Measurements from ENCODE around the gene COX7A1. TPM values are rescaled to one million over a fixed set of nuclear protein-coding genes. Genes with fewer than 3 reads are reported as not detected.
"Not testable (repeated sequence)": the region's sequence is repeated elsewhere in the genome, so short reads cannot be mapped to it uniquely, and the experiment has no call there.

The COX7A1 gene
- total RNA-seq, 2 experiments from 2014 or later: not detected

- Mint-ChIP-seq H3K27ac (peak within 1 kb of the TSS; percentile 95), H3K9me3 (no peaks in the 10 kb centered on the region), H3K36me3 (ENCODE audit: low read depth) (peaks cover 27% of the 10 kb centered on the region), H3K27me3 (no peaks in the 10 kb centered on the region), H3K4me3 (peak within 1 kb of the TSS; percentile 88), H3K4me1 (peaks cover 35% of the 10 kb centered on the region)
- ChIA-PET CTCF (interaction anchor here (0.9 to 2.9 kb wide), 4 partner anchors 10 to 34 kb away, joined by 3 to 12 read pairs (median 7); no protein-coding TSS in a partner anchor), POLR2A (interaction anchor here (0.6 to 1.1 kb wide), 2 partner anchors 11 to 72 kb away, joined by 3 to 4 read pairs; no protein-coding TSS in a partner anchor)
- DNase-seq: peak; percentile 91
Observed at GRCh38 chr19:36139473-36140303, 12.6 kb downstream of the COX7A1 start, which contains the start of gene CAPNS1. Gene CAPNS1 (plus strand): TSS chr19:36140066. CDS start chr19:36141012, 946 bp downstream.

- Mint-ChIP-seq H3K36me3 (ENCODE audit: low read depth) (peaks cover 25% of the 10 kb centered on the region), H3K9me3 (no peaks in the 10 kb centered on the region), H3K27me3 (no peaks in the 10 kb centered on the region), H3K4me1 (peaks cover 37% of the 10 kb centered on the region), H3K4me3 (peak overlapping the region; percentile 88), H3K27ac (peak overlapping the region; percentile 95)
- DNase-seq: no peak
- ChIA-PET CTCF (interaction anchor here (1.2 to 2.9 kb wide), 3 partner anchors 9 to 35 kb away, joined by 3 to 12 read pairs (median 11); no protein-coding TSS in a partner anchor), POLR2A (no interaction called here)
Observed at GRCh38 chr19:36139120-36139472, 13.2 kb downstream of the COX7A1 start.

DNA sequence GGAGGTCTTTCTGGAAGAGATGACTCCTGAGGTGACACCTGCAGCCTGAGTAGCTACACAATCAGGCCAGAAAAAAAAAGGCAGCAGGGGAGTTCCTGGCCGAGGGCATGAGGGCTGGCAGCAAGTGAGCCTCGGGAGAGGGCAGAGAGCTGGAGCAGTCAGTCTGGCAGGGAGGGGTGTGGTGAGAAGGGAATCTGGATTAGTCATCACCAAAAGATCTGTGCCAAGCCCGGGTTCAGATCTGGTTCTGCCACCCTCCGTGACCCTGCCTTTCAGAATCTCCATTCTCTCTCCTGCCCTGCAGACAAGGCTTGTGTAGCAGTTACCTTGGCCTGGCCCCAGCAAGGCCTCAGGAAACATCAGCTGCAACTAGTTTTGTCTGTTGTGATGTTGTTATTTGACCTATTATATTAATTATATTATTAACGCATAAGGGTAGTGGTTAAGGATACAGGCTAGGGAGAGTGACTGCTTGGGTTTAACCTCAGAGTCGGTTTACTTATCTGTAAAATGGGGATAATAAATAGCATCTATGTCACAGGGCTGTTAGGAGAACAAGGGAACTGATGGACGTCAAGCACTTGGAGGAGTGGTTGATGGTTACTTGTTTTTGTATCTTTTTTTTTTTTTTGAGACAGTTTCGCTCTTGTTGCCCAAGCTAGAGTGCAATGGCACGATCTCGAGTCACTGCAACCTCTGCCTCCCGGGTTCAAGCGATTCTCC, 15.1 kb downstream of the COX7A1 start:
- ChIA-PET POLR2A (no interaction called here), CTCF (interaction anchor here (3.5 kb wide), 1 partner anchor 10 kb away, joined by 29 read pairs; no protein-coding TSS in a partner anchor)
- no peak overlapping the region for H3K4me3 Mint-ChIP-seq
- peak overlapping the region; percentile 60 for H3K27ac Mint-ChIP-seq
- H3K4me1 Mint-ChIP-seq: peaks cover 46% of the 10 kb centered on the region
- no peaks in the 10 kb centered on the region for H3K9me3 Mint-ChIP-seq
- H3K27me3 Mint-ChIP-seq: no peaks in the 10 kb centered on the region
- H3K36me3 Mint-ChIP-seq (ENCODE audit: low read depth): peaks cover 15% of the 10 kb centered on the region
- DNase-seq: no peak

GRCh38 chr19:36134867-36135266, 17.4 kb downstream of the COX7A1 start:
- H3K27me3 Mint-ChIP-seq; H3K4me3 Mint-ChIP-seq; POLR2A ChIA-PET; H3K36me3 Mint-ChIP-seq (ENCODE audit: low read depth); H3K27ac Mint-ChIP-seq; DNase-seq; H3K9me3 Mint-ChIP-seq: not testable (repeated sequence)
- H3K4me1 Mint-ChIP-seq: peaks cover 44% of the 10 kb centered on the region
- CTCF ChIA-PET: interaction anchor here (3.5 kb wide), 1 partner anchor 8 kb away, joined by 29 read pairs; no protein-coding TSS in a partner anchor

- DNase-seq; H3K4me3 Mint-ChIP-seq; H3K27me3 Mint-ChIP-seq; H3K36me3 Mint-ChIP-seq (ENCODE audit: low read depth); POLR2A ChIA-PET; H3K9me3 Mint-ChIP-seq; H3K27ac Mint-ChIP-seq: not testable (repeated sequence)
- CTCF ChIA-PET: interaction anchor here (0.6 to 2.6 kb wide), 3 partner anchors 8 to 41 kb away, joined by 3 to 12 read pairs (median 3); partner anchors contain the start of gene CAPNS1
- peaks cover 45% of the 10 kb centered on the region for H3K4me1 Mint-ChIP-seq
Observed at GRCh38 chr19:36131221-36131620, 21.0 kb downstream of the COX7A1 start.

DNA sequence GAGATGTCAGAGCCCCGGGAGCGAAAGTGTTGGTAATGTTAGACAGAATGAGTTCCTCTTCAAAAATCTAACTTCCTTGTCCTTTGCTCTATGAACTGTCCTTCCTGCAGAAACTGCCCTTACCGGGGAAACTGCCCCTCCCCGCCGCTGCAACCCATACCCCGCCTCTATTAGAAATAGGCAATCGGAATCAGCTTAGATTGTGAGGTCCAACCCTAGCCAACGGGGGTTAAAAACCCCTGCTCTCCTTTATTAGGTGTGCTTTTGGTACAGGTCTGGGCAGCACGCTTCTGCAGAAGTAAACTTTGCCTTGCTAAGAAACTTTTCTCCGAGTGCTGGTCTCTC, 23.9 kb downstream of the COX7A1 start:
- Mint-ChIP-seq H3K9me3 (no peaks in the 10 kb centered on the region), H3K4me1 (peaks cover 32% of the 10 kb centered on the region), H3K4me3 (peak overlapping the region; percentile 79), H3K36me3 (ENCODE audit: low read depth) (peaks cover 17% of the 10 kb centered on the region), H3K27ac (peak overlapping the region; percentile 92), H3K27me3 (no peaks in the 10 kb centered on the region)
- ChIA-PET POLR2A (interaction anchor here (1.0 to 1.4 kb wide), 2 partner anchors 12 to 14 kb away, joined by 3 to 4 read pairs; partner anchors contain the start of genes CAPNS1 and POLR2I), CTCF (interaction anchor here (0.6 to 5.3 kb wide), 23 partner anchors 8 to 1247 kb away, joined by 3 to 47 read pairs (median 5); partner anchors contain the start of genes CAPNS1, POLR2I, TBCB and ZNF146)
- DNase-seq: no peak

DNA sequence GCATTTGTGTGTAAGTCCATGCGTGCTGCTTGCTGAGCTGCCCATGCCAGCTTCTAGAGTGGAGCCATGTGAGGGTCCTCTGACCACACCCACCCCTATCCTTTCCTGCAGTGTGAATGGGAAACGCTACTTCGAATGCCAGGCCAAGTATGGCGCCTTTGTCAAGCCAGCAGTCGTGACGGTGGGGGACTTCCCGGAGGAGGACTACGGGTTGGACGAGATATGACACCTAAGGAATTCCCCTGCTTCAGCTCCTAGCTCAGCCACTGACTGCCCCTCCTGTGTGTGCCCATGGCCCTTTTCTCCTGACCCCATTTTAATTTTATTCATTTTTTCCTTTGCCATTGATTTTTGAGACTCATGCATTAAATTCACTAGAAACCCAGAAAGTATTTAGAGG, 26.7 kb downstream of the COX7A1 start:
- no peaks in the 10 kb centered on the region for H3K9me3 Mint-ChIP-seq
- H3K36me3 Mint-ChIP-seq (ENCODE audit: low read depth): peaks cover 22% of the 10 kb centered on the region
- H3K4me1 Mint-ChIP-seq: peaks cover 15% of the 10 kb centered on the region
- DNase-seq: no peak
- POLR2A ChIA-PET: no interaction called here
- no peaks in the 10 kb centered on the region for H3K27me3 Mint-ChIP-seq
- H3K27ac Mint-ChIP-seq: peak overlapping the region; percentile 43
- H3K4me3 Mint-ChIP-seq: no peak overlapping the region
- CTCF ChIA-PET: interaction anchor here (1.0 to 5.3 kb wide), 4 partner anchors 9 to 43 kb away, joined by 3 to 47 read pairs (median 10); partner anchors contain the start of genes POLR2I and TBCB

GRCh38 chr19:36121486-36122124, 30.6 kb downstream of the COX7A1 start:
- Mint-ChIP-seq H3K27me3 (no peaks in the 10 kb centered on the region), H3K4me1 (peaks cover 17% of the 10 kb centered on the region), H3K36me3 (ENCODE audit: low read depth) (peaks cover 45% of the 10 kb centered on the region), H3K4me3 (no peak overlapping the region), H3K27ac (no peak overlapping the region), H3K9me3 (no peaks in the 10 kb centered on the region)
- ChIA-PET POLR2A (no interaction called here), CTCF (no interaction called here)
- no peak for DNase-seq

DNA sequence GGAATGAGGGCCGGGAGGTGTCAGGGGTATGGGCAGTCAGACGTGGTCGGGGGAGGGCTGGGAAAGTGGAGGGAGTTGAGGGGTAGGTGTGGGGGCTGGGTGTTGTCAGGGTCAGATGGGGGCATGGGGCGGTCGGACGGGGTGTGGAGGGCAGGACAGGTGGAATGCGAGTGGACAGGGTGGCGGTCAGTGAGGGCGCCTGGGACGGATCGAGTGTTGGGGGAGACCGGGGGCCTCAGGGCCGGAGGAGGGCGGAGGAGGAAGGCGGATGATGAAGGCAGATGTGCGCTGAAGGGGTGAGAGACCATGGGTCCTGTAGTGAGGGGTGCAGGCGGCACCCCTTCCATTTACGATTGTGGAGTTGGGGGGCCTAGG, 31.3 kb downstream of the COX7A1 start:
- ChIA-PET POLR2A (no interaction called here), CTCF (no interaction called here)
- H3K9me3 Mint-ChIP-seq: no peaks in the 10 kb centered on the region
- peaks cover 24% of the 10 kb centered on the region for H3K4me1 Mint-ChIP-seq
- no peak overlapping the region for H3K4me3 Mint-ChIP-seq
- H3K27me3 Mint-ChIP-seq: no peaks in the 10 kb centered on the region
- H3K27ac Mint-ChIP-seq: no peak overlapping the region
- DNase-seq: no peak
- peaks cover 48% of the 10 kb centered on the region for H3K36me3 Mint-ChIP-seq (ENCODE audit: low read depth)

DNA sequence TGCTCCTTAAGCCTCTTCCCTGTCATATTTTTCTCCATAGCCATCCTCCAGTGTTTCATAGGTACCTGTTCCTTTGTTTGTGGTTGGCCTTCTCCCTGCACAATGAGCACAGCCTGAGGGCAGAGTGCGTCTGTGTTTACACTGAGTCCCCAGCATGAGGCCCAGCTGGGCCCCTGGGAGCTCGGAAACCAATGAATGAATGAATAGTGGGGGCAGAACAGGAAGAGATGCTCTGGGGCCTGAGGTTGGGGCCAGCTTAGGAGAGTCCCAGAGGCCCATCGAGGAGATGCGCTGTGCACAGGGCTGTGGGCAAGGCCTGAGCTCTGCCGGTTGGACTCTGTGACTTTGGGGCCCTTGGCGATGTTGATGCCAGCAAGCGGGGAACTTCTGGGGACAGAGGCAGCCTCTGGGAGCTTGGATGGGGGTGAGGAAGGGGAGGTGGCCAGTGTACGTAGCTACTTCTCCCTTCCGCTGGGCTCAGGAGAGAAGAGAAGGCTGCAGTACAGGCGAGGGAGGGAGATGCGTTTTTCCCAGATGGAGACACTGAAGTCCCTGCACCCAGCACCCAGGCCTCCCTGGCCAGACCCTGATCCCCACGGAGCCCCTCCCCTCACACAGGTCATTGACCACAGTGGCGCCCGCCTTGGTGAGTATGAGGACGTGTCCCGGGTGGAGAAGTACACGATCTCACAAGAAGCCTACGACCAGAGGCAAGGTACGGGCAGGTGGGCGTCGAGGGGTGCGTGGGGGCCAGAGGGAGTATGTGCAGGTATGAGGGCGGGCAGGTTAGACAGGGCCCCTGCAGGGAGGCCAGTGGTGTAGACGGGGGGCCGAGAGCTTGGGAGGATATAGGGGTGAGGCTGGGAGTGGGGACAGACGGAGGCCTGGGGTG, 31.9 kb downstream of the COX7A1 start:
- Mint-ChIP-seq H3K4me1 (peaks cover 25% of the 10 kb centered on the region), H3K9me3 (no peaks in the 10 kb centered on the region), H3K36me3 (ENCODE audit: low read depth) (peaks cover 42% of the 10 kb centered on the region), H3K27ac (peak overlapping the region; percentile 78), H3K4me3 (no peak overlapping the region), H3K27me3 (no peaks in the 10 kb centered on the region)
- ChIA-PET POLR2A (no interaction called here), CTCF (interaction anchor here (7.3 kb wide), 1 partner anchor 6 kb away, joined by 47 read pairs; no protein-coding TSS in a partner anchor)
- no peak for DNase-seq

DNA sequence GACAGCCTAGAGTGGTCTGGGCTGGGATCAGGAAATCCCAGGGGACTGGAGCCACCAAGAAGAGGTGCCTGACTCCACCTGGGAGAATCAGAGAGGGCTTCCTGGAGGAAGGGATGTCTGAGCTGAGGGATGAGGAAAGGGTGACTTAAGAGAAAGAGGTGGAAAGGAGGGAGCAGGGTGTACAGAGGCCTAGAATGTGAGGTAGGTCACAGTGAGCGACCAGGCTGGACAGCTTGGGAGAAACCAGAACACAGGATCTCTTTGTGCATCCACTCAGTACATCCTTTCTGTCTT, 36.0 kb downstream of the COX7A1 start:
- Mint-ChIP-seq H3K27ac (peak overlapping the region; percentile 95), H3K36me3 (ENCODE audit: low read depth) (peaks cover 36% of the 10 kb centered on the region), H3K4me3 (peak overlapping the region; percentile 98), H3K27me3 (no peaks in the 10 kb centered on the region), H3K4me1 (peaks cover 43% of the 10 kb centered on the region), H3K9me3 (no peaks in the 10 kb centered on the region)
- POLR2A ChIA-PET: no interaction called here
- no peak for DNase-seq
- CTCF ChIA-PET: interaction anchor here (0.5 to 7.3 kb wide), 3 partner anchors 10 to 36 kb away, joined by 3 to 47 read pairs (median 3); no protein-coding TSS in a partner anchor
